GM19324 (cell line): ENCODE data around the gene FAT3.

Experiments used
- ATAC-seq: cut with Tn5 transposase; IDR thresholded peaks from one replicate; pipeline ENCODE4 v1.9.1; 2021; ENCODE audit warnings: mild to moderate bottlenecking, moderate library complexity; ENCODE audit not compliant: unreplicated experiment, low FRiP score

FAT3 gene

GRCh38 chr11:92227230-92227814, 2.7 kb downstream of the FAT3 start:
- no peak for ATAC-seq

- ATAC-seq, result no peak
Observed at GRCh38 chr11:92227959-92228935, 3.6 kb downstream of the FAT3 start.

GRCh38 chr11:92236856-92237255, 12.2 kb downstream of the FAT3 start:
- no peak for ATAC-seq

DNA sequence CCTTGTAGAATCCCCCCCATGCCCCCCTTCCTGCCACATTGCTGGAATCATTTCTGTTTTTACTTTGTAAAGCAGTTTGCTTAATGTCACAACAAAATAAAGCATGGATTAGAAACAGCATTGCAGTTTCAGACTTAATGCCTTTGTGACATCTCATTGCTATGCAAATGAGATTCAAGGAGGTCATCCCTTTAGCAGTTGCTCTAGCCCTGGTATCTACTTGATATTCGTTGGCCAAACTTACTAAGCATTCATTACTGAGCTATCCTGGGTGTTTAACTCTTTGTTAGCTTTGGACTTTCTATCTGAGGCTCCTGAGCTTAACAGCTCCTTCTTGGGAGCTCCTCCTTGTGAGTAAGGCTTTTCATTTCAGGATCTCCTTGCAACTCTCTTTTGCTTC, 16.3 kb downstream of the FAT3 start:
- no peak for ATAC-seq

- ATAC-seq, result no peak
Observed at GRCh38 chr11:92245700-92246271, 21.2 kb downstream of the FAT3 start.

DNA sequence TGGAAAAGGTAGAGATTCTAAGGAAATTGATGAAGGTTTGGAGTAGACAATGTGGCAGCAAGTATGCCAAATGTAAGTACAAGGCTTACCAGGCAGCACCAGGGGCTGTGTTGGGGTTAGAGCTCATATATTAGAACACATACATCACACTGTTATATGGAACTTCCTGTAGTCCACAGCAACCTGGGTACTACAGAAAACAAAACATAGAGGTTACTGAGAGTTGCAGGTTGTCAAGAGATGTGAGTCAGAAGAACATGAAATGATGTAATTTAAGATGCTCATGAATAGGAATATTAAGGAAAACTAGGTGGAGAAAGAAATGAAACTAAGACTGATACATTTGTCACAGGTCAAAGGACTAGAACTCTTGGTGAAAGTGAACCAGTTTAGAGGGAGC, 22.0 kb downstream of the FAT3 start:
- ATAC-seq, result no peak

- ATAC-seq, result no peak
Observed at GRCh38 chr11:92249156-92249753, 24.6 kb downstream of the FAT3 start.

GRCh38 chr11:92251980-92252379, 27.4 kb downstream of the FAT3 start:
- ATAC-seq, result no peak

GRCh38 chr11:92253421-92253820, 28.8 kb downstream of the FAT3 start:
- ATAC-seq, result no peak

GRCh38 chr11:92253945-92254344, 29.3 kb downstream of the FAT3 start:
- ATAC-seq, result no peak

DNA sequence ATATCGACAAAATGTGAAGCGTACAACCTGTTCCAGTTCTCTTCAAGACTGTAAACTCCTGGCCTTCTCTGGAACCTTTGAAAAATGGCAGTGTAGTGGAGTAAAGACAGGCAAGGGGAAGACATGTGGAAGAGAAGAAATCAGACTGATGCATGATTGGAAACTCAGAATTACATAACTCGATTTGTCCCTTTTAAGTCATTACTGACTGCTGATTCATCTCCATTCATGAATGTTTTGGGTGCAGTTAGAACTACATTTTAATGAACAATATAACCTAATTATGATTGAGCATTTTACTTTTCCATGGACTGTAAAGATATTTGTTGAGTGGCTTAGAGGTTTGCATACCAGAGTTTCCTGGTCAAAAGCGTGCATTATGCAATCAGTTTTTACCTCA, 32.9 kb downstream of the FAT3 start:
- ATAC-seq, result no peak

DNA sequence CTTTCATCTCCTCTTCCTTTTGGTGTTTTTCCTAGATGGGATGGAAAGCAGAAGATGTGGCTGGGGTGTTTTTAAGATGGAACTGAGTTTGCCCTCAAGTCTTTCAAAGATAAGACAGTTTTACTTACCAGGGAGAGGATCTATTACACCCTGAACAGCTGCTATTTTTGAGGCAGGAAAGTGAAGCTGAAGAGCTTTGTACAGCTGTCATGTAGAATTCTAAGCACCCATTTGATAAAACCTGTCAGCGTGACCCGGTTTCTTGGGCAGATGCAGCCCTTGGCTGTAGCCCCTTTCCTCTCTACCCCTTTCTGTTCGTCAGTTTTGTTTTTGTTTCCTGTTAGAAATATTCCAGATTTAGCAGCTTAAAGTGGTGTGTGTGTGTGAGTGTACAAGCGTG, 35.2 kb downstream of the FAT3 start:
- ATAC-seq, result no peak

DNA sequence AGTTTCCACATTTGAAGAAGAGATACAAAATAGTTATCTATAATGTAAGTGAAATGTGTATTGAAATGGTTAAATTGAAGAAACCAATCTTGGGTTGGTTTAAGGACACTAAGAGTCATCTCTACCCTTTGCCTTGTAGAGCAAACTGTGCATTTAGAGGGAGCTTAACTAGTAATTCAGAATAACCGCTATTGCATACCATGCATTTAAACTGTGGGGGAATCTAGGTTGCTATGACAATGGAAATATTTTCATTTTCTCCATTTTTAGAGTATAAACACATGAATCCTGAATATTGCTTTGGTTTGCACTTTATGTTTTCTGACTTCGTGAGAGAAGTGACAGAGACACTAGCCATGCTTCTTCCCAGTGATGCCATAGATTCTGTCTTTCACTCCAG, 39.7 kb downstream of the FAT3 start:
- no peak for ATAC-seq

GRCh38 chr11:92266806-92267205, 42.2 kb downstream of the FAT3 start:
- ATAC-seq, result no peak

- ATAC-seq, result no peak
Observed at GRCh38 chr11:92267278-92267677, 42.7 kb downstream of the FAT3 start.

DNA sequence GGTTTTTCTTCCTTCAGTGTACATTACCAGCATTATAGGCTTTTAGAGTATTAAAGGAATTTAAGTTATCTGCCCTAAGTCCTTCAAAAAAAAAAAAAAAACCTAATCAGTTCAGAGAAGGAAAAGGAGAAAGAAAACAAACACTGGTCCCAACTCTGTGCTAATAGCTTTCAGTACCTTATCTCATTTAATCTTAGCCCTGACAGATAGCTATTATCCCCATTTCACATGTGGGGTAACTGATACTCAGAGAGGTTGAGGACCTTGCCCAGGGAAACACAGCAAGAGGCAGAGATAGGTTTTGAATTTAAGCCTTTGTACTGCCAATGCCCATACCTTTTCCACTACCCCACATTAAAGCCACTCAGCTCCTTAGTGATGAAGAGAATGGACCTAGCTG, 43.4 kb downstream of the FAT3 start:
- ATAC-seq, result no peak

DNA sequence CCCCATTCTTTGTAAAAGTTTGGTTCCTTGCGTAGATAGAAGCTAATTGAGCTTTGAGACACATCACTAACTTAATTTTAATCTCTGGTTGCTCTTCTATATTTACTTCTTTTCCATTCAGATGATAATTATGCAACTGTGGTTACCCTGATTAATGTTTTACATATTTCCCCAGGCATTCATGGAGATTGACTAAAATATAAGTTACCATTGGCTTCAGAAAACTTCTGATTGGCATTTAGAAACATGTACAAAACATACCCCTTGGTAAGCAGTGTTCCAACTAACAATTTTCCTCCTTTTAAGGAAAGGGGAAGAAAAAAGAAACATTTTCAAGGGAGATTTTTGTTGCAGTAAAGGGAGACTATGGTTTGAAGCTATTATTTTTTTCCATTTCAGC, 43.9 kb downstream of the FAT3 start:
- no peak for ATAC-seq

- no peak for ATAC-seq
Observed at GRCh38 chr11:92269021-92269420, 44.4 kb downstream of the FAT3 start.

GRCh38 chr11:92269841-92270240, 45.2 kb downstream of the FAT3 start:
- ATAC-seq, result no peak

- ATAC-seq, result no peak
Observed at GRCh38 chr11:92272651-92273050, 48.0 kb downstream of the FAT3 start.
